ENCODE measurements around the gene ASIC5.

- TF ChIP-seq, protein P1, sequence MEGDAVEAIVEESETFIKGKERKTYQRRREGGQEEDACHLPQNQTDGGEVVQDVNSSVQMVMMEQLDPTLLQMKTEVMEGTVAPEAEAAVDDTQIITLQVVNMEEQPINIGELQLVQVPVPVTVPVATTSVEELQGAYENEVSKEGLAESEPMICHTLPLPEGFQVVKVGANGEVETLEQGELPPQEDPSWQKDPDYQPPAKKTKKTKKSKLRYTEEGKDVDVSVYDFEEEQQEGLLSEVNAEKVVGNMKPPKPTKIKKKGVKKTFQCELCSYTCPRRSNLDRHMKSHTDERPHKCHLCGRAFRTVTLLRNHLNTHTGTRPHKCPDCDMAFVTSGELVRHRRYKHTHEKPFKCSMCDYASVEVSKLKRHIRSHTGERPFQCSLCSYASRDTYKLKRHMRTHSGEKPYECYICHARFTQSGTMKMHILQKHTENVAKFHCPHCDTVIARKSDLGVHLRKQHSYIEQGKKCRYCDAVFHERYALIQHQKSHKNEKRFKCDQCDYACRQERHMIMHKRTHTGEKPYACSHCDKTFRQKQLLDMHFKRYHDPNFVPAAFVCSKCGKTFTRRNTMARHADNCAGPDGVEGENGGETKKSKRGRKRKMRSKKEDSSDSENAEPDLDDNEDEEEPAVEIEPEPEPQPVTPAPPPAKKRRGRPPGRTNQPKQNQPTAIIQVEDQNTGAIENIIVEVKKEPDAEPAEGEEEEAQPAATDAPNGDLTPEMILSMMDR (IDR thresholded peaks at IDR 0.05) = no peak
- no peak for TF ChIP-seq POLR2A (IDR thresholded peaks at IDR 0.05)
Observed at GRCh38 chr4:155866177-155866576, at the start of gene ASIC5.
